MCF 10A (cell line): ENCODE measurements around the gene MAP3K10. TPM values are rescaled to one million over a fixed set of nuclear protein-coding genes. Genes with fewer than 3 reads are reported as not detected.

Experiments used
- BruUV-seq: library from RNA; stranded (reverse); fragments of 400-500 nt; replicated peaks from 2 replicates; lab custom pipeline; 2021; lab: Mats Ljungman, UMichigan
- CTCF ChIA-PET: fragments of 300-600 bp; sonication (Branson Sonifier 250); formaldehyde crosslinking; extraction: SDS; loops from one replicate; lab custom pipeline; 2021; ENCODE audit warnings: antibody characterized with exemption, inconsistent platforms; lab: Yijun Ruan, JAX
- POLR2A ChIA-PET: fragments of 300-600, 350-650 bp; sonication (Branson Sonifier 250); formaldehyde crosslinking; extraction: SDS; loops from one replicate; lab custom pipeline; 2020; ENCODE audit warnings: antibody characterized with exemption, inconsistent platforms; lab: Yijun Ruan, JAX
- DNase-seq: peaks from one replicate; pipeline ENCODE4 v3.0.0-alpha.2; 2018; ENCODE audit not compliant: unreplicated experiment
- H3K27ac Mint-ChIP-seq: one replicate; pipeline ENCODE4 v1.8.0; 2022; ENCODE audit warnings: mild to moderate bottlenecking, low read depth, mixed read lengths; ENCODE audit not compliant: unreplicated experiment
- H3K27me3 Mint-ChIP-seq: one replicate; pipeline ENCODE4 v1.8.0; 2022; ENCODE audit warnings: mixed read lengths; ENCODE audit not compliant: insufficient read depth, unreplicated experiment
- H3K36me3 Mint-ChIP-seq: one replicate; pipeline ENCODE4 v1.8.0; 2022; ENCODE audit warnings: mild to moderate bottlenecking, moderate library complexity, mixed read lengths; ENCODE audit not compliant: insufficient read depth, unreplicated experiment
- H3K4me1 Mint-ChIP-seq: one replicate; pipeline ENCODE4 v1.8.0; 2022; ENCODE audit warnings: mixed read lengths; ENCODE audit not compliant: insufficient read depth, unreplicated experiment
- H3K4me3 Mint-ChIP-seq: one replicate; pipeline ENCODE4 v1.8.0; 2022; ENCODE audit warnings: mild to moderate bottlenecking, moderate library complexity, mixed read lengths; ENCODE audit not compliant: unreplicated experiment
- H3K9me3 Mint-ChIP-seq: one replicate; pipeline ENCODE4 v1.8.0; 2022; ENCODE audit warnings: mixed read lengths; ENCODE audit not compliant: unreplicated experiment
- intact Hi-C: fragments of 100-400 bp; cut with micrococcal nuclease; formaldehyde crosslinking; loops from 2 replicates; pipeline ENCODE4 v1.14.1; 2022
- total RNA-seq: library from RNA; stranded (reverse); gene quantifications from 2 replicates; pipeline ENCODE4 v1.2.3, GENCODE V29; 2022
- TF ChIP-seq, protein P1 (sequence below): fragments of 200-600 bp; IDR thresholded peaks from one replicate; pipeline ENCODE4 v1.8.0; 2022; ENCODE audit warnings: antibody characterized with exemption, mild to moderate bottlenecking; ENCODE audit not compliant: unreplicated experiment

MAP3K10 gene
- total RNA-seq, 1 experiment from 2014 or later, result 17.1 TPM

GRCh38 chr19:40229926-40230417, 38.7 kb downstream of the MAP3K10 start:
- BruUV-seq, result no TSS peak
- H3K27ac Mint-ChIP-seq, result no peak overlapping the region
- CTCF ChIA-PET, result interaction anchor here (0.8 kb wide), 1 partner anchor 247 kb away, joined by 3 read pairs; no protein-coding TSS in a partner anchor
- POLR2A ChIA-PET, result interaction anchor here (0.5 to 1.0 kb wide), 3 partner anchors 13 to 126 kb away, joined by 3 read pairs; no protein-coding TSS in a partner anchor
- TF ChIP-seq, protein P1, sequence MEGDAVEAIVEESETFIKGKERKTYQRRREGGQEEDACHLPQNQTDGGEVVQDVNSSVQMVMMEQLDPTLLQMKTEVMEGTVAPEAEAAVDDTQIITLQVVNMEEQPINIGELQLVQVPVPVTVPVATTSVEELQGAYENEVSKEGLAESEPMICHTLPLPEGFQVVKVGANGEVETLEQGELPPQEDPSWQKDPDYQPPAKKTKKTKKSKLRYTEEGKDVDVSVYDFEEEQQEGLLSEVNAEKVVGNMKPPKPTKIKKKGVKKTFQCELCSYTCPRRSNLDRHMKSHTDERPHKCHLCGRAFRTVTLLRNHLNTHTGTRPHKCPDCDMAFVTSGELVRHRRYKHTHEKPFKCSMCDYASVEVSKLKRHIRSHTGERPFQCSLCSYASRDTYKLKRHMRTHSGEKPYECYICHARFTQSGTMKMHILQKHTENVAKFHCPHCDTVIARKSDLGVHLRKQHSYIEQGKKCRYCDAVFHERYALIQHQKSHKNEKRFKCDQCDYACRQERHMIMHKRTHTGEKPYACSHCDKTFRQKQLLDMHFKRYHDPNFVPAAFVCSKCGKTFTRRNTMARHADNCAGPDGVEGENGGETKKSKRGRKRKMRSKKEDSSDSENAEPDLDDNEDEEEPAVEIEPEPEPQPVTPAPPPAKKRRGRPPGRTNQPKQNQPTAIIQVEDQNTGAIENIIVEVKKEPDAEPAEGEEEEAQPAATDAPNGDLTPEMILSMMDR, result no peak
- H3K36me3 Mint-ChIP-seq, result peaks cover 22% of the 10 kb centered on the region
- H3K27me3 Mint-ChIP-seq, result no peaks in the 10 kb centered on the region
- no peak for DNase-seq
- H3K4me1 Mint-ChIP-seq, result peaks cover 16% of the 10 kb centered on the region
- no peaks in the 10 kb centered on the region for H3K9me3 Mint-ChIP-seq
- intact Hi-C loops, result no loop called here
- H3K4me3 Mint-ChIP-seq, result no peak overlapping the region

- Mint-ChIP-seq H3K27ac (no peak overlapping the region), H3K4me3 (no peak overlapping the region), H3K4me1 (peaks cover 6% of the 10 kb centered on the region), H3K9me3 (no peaks in the 10 kb centered on the region), H3K36me3 (peaks cover 26% of the 10 kb centered on the region), H3K27me3 (no peaks in the 10 kb centered on the region)
- ChIA-PET POLR2A (interaction anchor here (0.9 kb wide), 1 partner anchor 12 kb away, joined by 3 read pairs; no protein-coding TSS in a partner anchor), CTCF (interaction anchor here (0.7 to 0.8 kb wide), 2 partner anchors 52 to 246 kb away, joined by 3 read pairs; no protein-coding TSS in a partner anchor)
- intact Hi-C loops, result no loop called here
- TF ChIP-seq, protein P1, result no peak
- DNase-seq, result no peak
- no TSS peak for BruUV-seq
Measured at GRCh38 chr19:40231057-40231456, 39.8 kb downstream of the MAP3K10 start.

DNA sequence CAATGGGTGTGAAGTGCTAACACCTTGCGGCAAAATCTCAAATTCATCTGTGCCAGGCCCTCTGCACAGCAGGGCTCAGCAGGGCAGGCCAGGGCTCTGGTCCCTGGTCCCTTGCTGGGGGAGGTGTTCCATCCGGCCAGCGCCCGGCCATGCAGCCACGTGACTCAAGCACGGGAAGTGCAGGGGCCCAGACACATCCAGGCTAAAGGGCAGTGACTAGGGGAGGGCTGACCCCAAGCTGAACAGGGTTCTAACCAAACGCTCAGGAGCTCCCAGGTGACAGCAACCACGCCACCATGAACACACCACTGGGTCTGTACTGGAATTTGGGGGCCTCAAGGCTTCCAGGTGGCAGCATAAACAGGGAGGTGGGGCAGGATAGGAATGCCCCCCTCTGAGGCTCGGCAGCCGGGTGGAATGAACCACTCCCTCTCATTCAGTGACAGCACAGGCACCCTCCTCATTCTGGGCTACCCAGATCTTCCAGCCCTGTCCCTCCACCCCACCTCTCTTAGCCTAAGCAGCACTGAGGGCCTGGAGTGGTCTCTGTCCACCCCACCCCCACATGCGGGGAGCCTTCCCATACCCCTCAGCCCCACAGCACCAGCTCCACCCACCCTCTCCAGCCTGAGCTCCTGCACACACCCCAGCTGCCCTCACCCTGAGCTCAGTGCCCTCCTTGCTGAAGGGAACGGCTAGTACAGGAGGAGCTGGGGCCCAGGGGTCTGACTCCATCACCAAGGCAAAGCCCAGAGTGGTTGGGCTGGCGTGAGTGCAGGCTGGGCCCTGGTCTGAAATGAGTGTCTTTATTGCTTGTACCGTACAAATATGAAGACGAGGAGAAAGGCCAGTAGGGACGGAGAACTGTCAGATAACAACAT, 40.6 kb downstream of the MAP3K10 start:
- Mint-ChIP-seq H3K9me3 (no peaks in the 10 kb centered on the region), H3K4me3 (no peak overlapping the region), H3K36me3 (peaks cover 34% of the 10 kb centered on the region), H3K4me1 (peaks cover 3% of the 10 kb centered on the region), H3K27ac (no peak overlapping the region), H3K27me3 (no peaks in the 10 kb centered on the region)
- ChIA-PET POLR2A (no interaction called here), CTCF (interaction anchor here (0.7 kb wide), 1 partner anchor 51 kb away, joined by 3 read pairs; no protein-coding TSS in a partner anchor)
- intact Hi-C loops, result no loop called here
- no peak for DNase-seq
- TF ChIP-seq, protein P1, result no peak
- BruUV-seq, result no TSS peak

DNA sequence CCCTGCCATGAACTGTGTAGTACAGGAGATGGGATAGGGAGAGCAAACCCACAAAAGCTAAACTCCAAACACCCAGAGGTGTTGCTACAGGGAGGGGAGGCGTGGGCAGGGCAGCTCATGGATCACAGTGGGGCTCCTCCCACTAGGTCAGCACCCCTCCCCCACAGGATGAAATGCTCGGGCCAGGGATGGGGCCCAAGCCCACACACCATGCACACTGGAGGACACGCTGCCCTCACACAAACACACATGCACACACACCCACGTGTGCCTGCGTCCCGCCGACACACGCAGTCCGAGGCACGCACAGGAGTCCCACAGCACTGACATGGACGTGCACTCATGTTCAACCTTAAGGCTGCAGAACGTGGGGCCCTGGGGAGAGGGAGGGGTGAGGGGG, 41.3 kb downstream of the MAP3K10 start:
- intact Hi-C loops, result no loop called here
- TF ChIP-seq, protein P1, result no peak
- Mint-ChIP-seq H3K27me3 (no peaks in the 10 kb centered on the region), H3K27ac (no peak overlapping the region), H3K4me3 (no peak overlapping the region), H3K9me3 (no peaks in the 10 kb centered on the region), H3K4me1 (no peaks in the 10 kb centered on the region), H3K36me3 (peaks cover 40% of the 10 kb centered on the region)
- POLR2A ChIA-PET, result no interaction called here
- DNase-seq, result no peak
- no TSS peak for BruUV-seq
- CTCF ChIA-PET, result no interaction called here
